Naive thymus-derived CD4-positive, alpha-beta T cell (primary cell): ENCODE data around the gene GRK6. TPM values are rescaled to one million over a fixed set of nuclear protein-coding genes. Genes with fewer than 3 reads are reported as not detected.

ENCODE experiments used
- ATAC-seq: fragments of 150-1000 bp; cut with Tn5 transposase; 2 replicates; pipeline ENCODE4 v1.10.0; 2021; ENCODE audit warnings: mild to moderate bottlenecking, moderate library complexity
- CTCF ChIA-PET: fragments of 350-600 bp; sonication (Branson Sonifier 250); formaldehyde crosslinking; loops from one replicate; lab custom pipeline; 2021; ENCODE audit warnings: antibody characterized with exemption; lab: Charles Lee
- POLR2A ChIA-PET: fragments of 350-600 bp; sonication (Branson Sonifier 250); formaldehyde crosslinking; loops from one replicate; lab custom pipeline; 2021; ENCODE audit warnings: antibody characterized with exemption, inconsistent platforms; lab: Charles Lee
- DNase-seq, 9 donors: peaks; one replicate each; pipeline versions ENCODE4 v3.0.0 to v3.0.0-alpha.2; 2020 to 2022; ENCODE audit warnings: mixed read lengths in 1 of 9
- H3K27ac ChIP-seq: one replicate; pipeline ENCODE4 v1.7.0; 2013; ENCODE audit warnings: mild to moderate bottlenecking, low read depth, low read length, moderate library complexity
- H3K27me3 ChIP-seq, 2 donors: one replicate each; pipeline ENCODE4 v1.7.0; 2013; ENCODE audit warnings: low read length in 2 of 2, mild to moderate bottlenecking in 2 of 2, moderate library complexity in 2 of 2; ENCODE audit not compliant: control insufficient read depth in 2 of 2, insufficient read depth in 2 of 2
- H3K36me3 ChIP-seq, 3 experiments: 1 replicate in 2 of 3; 2 replicates in 1 of 3; pipeline ENCODE4 v1.7.0; 2013; ENCODE audit warnings: low read length in 3 of 3, mild to moderate bottlenecking in 3 of 3, moderate library complexity in 1 of 3; ENCODE audit not compliant: insufficient read depth in 3 of 3, control insufficient read depth in 2 of 3
- H3K4me1 ChIP-seq, 2 donors: one replicate each; pipeline ENCODE4 v1.7.0; 2013; ENCODE audit warnings: low read length in 2 of 2, mild to moderate bottlenecking in 2 of 2, moderate library complexity in 1 of 2; ENCODE audit not compliant: control insufficient read depth in 2 of 2, insufficient read depth in 2 of 2
- H3K4me3 ChIP-seq: 2 replicates; pipeline ENCODE4 v1.7.0; 2013; ENCODE audit warnings: mild to moderate bottlenecking, low read length
- H3K9me3 ChIP-seq, 3 experiments: 1 replicate in 2 of 3; 2 replicates in 1 of 3; pipeline ENCODE4 v1.7.0; 2013; ENCODE audit warnings: low read length in 3 of 3; ENCODE audit not compliant: control insufficient read depth in 2 of 3
- H3K27ac Mint-ChIP-seq, 9 donors: one replicate each; pipeline ENCODE4 v1.8.0; 2020 to 2022; ENCODE audit warnings: mixed read lengths in 9 of 9, mild to moderate bottlenecking in 8 of 9, moderate library complexity in 5 of 9, inconsistent platforms in 2 of 9
- H3K27me3 Mint-ChIP-seq, 5 donors: one replicate each; pipeline ENCODE4 v1.8.0; 2021 to 2022; ENCODE audit warnings: mixed read lengths in 5 of 5, mild to moderate bottlenecking in 1 of 5
- H3K36me3 Mint-ChIP-seq, 5 donors: one replicate each; pipeline ENCODE4 v1.8.0; 2020 to 2022; ENCODE audit warnings: mixed read lengths in 5 of 5, mild to moderate bottlenecking in 3 of 5, inconsistent platforms in 1 of 5
- H3K4me1 Mint-ChIP-seq, 7 donors: one replicate each; pipeline ENCODE4 v1.8.0; 2020 to 2022; ENCODE audit warnings: mixed read lengths in 7 of 7, mild to moderate bottlenecking in 3 of 7, inconsistent platforms in 1 of 7
- H3K4me3 Mint-ChIP-seq, 10 donors: one replicate each; pipeline ENCODE4 v1.8.0; 2020 to 2022; ENCODE audit warnings: mild to moderate bottlenecking in 10 of 10, mixed read lengths in 10 of 10, moderate library complexity in 6 of 10, inconsistent platforms in 2 of 10
- H3K9me3 Mint-ChIP-seq, 11 donors: one replicate each; pipeline ENCODE4 v1.8.0; 2020 to 2022; ENCODE audit warnings: mixed read lengths in 11 of 11, mild to moderate bottlenecking in 4 of 11, inconsistent platforms in 1 of 11, moderate library complexity in 1 of 11
- intact Hi-C, 2 donors: fragments of 100-400 bp; cut with micrococcal nuclease; formaldehyde crosslinking; loops; one replicate each; pipeline ENCODE4 v1.15.1; 2023
- polyA plus RNA-seq, 2 donors: library from polyadenylated mRNA; unstranded; fragments of 300-500 nt; fragmentation: Illumina TruSeq; gene quantifications; one replicate each; pipeline ENCODE4 v1.2.3, GENCODE V29; 2021
- total RNA-seq, 6 experiments: library from RNA in 5 of 6; stranded (reverse) in 5 of 6; gene quantifications; 1 replicate in 5 of 6; 2 replicates in 1 of 6; pipeline ENCODE4 v1.2.3 and lab custom pipeline; 2021 to 2026

Gene GRK6
- total and polyA plus RNA-seq, 7 experiments from 2014 or later: 78.8 to 246 (median 200) TPM

- ATAC-seq: no peak
- peak overlapping the region in 1 of 9 donors; percentile 52 for H3K27ac Mint-ChIP-seq
- POLR2A ChIA-PET: no interaction called here
These were observed 43.5 kb downstream of the GRK6 start for GRCh38 chr5:177469750-177470525.

GRCh38 chr5:177470759-177471536 is 44.5 kb downstream of the GRK6 start:
- H3K9me3 Mint-ChIP-seq: no peaks in the 10 kb centered on the region
- Histone ChIP-seq H3K4me1 (peaks cover 9 to 24% of the 10 kb centered on the region in 2 donors), H3K4me3 (no peak overlapping the region), H3K36me3 (no peaks in the 10 kb centered on the region), H3K27ac (no peak overlapping the region), H3K27me3 (no peaks in the 10 kb centered on the region), H3K9me3 (no peaks in the 10 kb centered on the region)
- DNase-seq (no peak), ATAC-seq (no peak)
- peak overlapping the region in 2 of 10 donors; percentile 29 to 43 for H3K4me3 Mint-ChIP-seq
- ChIA-PET POLR2A (interaction anchor here (1.0 to 1.9 kb wide), 3 partner anchors 27 to 67 kb away, joined by 3 to 4 read pairs (median 4); no protein-coding TSS in a partner anchor), CTCF (interaction anchor here (0.5 to 1.6 kb wide), 3 partner anchors 16 to 89 kb away, joined by 3 to 5 read pairs (median 3); no protein-coding TSS in a partner anchor)
- H3K27ac Mint-ChIP-seq: peak overlapping the region in 1 of 9 donors; percentile 52
- peaks cover 19 to 32% (median 28%) of the 10 kb centered on the region in 7 donors for H3K4me1 Mint-ChIP-seq
- H3K27me3 Mint-ChIP-seq: peaks cover 0 to 9% (median 0%) of the 10 kb centered on the region in 5 donors
- H3K36me3 Mint-ChIP-seq: peaks cover 0 to under 1% (median 0%) of the 10 kb centered on the region in 5 donors
- intact Hi-C loops: no loop called here

More at GRCh38 chr5:177469750-177470525, 43.5 kb downstream of the GRK6 start:
- Histone ChIP-seq H3K4me3 (no peak overlapping the region), H3K4me1 (peaks cover 9 to 16% of the 10 kb centered on the region in 2 donors), H3K27me3 (no peaks in the 10 kb centered on the region), H3K27ac (no peak overlapping the region), H3K9me3 (no peaks in the 10 kb centered on the region), H3K36me3 (no peaks in the 10 kb centered on the region)
- CTCF ChIA-PET: interaction anchor here (0.5 to 0.7 kb wide), 2 partner anchors 86 to 88 kb away, joined by 3 read pairs; no protein-coding TSS in a partner anchor
- intact Hi-C loops: no loop called here
- Mint-ChIP-seq H3K36me3 (peaks cover 0 to 5% (median 0%) of the 10 kb centered on the region in 5 donors), H3K4me3 (peak overlapping the region in 1 of 10 donors; percentile 75), H3K4me1 (peaks cover 10 to 24% (median 18%) of the 10 kb centered on the region in 7 donors), H3K27me3 (peaks cover 0 to 9% (median 0%) of the 10 kb centered on the region in 5 donors), H3K9me3 (peaks cover 0 to 2% (median 0%) of the 10 kb centered on the region in 11 donors)
- DNase-seq: no peak

- H3K4me3 Mint-ChIP-seq: peak overlapping the region; percentile 18 to 86 (median 53)
- no peak overlapping the region for H3K4me3 ChIP-seq
- no peaks in the 10 kb centered on the region for H3K9me3 Mint-ChIP-seq
- POLR2A ChIA-PET: interaction anchor here (1.0 to 1.9 kb wide), 3 partner anchors 26 to 68 kb away, joined by 3 to 4 read pairs (median 4); no protein-coding TSS in a partner anchor
- ATAC-seq: peak; percentile 43
- CTCF ChIA-PET: interaction anchor here (0.6 to 1.6 kb wide), 4 partner anchors 15 to 81 kb away, joined by 3 to 9 read pairs (median 5); no protein-coding TSS in a partner anchor
- H3K36me3 Mint-ChIP-seq: no peaks in the 10 kb centered on the region
- peaks cover 9 to 24% of the 10 kb centered on the region in 2 donors for H3K4me1 ChIP-seq
- no peaks in the 10 kb centered on the region for H3K36me3 ChIP-seq
- H3K9me3 ChIP-seq: no peaks in the 10 kb centered on the region
- intact Hi-C loops: loop anchor here in 1 of 2 donors (2.0 kb wide), 1 partner anchor 25 kb away; the partner anchor contains the start of gene PDLIM7
- no peak overlapping the region for H3K27ac ChIP-seq
- no peak for DNase-seq
- peaks cover 0 to 9% (median 0%) of the 10 kb centered on the region in 5 donors for H3K27me3 Mint-ChIP-seq
- no peak overlapping the region for H3K27ac Mint-ChIP-seq
- H3K4me1 Mint-ChIP-seq: peaks cover 19 to 37% (median 35%) of the 10 kb centered on the region in 7 donors
- no peaks in the 10 kb centered on the region for H3K27me3 ChIP-seq
These were observed 45.3 kb downstream of the GRK6 start for GRCh38 chr5:177471610-177472356.

- H3K4me1 ChIP-seq: peaks cover 9 to 24% of the 10 kb centered on the region in 2 donors
- DNase-seq (peak in 3 of 9 donors; percentile 39 to 67 (median 43)), ATAC-seq (peak; percentile 61)
- Mint-ChIP-seq H3K27ac (no peak overlapping the region), H3K4me1 (peaks cover 19 to 39% (median 35%) of the 10 kb centered on the region in 7 donors), H3K4me3 (peak overlapping the region; percentile 50 to 86 (median 70)), H3K27me3 (peaks cover 0 to 9% (median 0%) of the 10 kb centered on the region in 5 donors), H3K36me3 (no peaks in the 10 kb centered on the region), H3K9me3 (no peaks in the 10 kb centered on the region)
- no peaks in the 10 kb centered on the region for H3K27me3 ChIP-seq
- peak overlapping the region; percentile 21 for H3K27ac ChIP-seq
- ChIA-PET CTCF (interaction anchor here (0.6 to 1.6 kb wide), 4 partner anchors 16 to 82 kb away, joined by 3 to 9 read pairs (median 5); no protein-coding TSS in a partner anchor), POLR2A (interaction anchor here (1.3 to 1.9 kb wide), 2 partner anchors 25 to 40 kb away, joined by 4 read pairs; no protein-coding TSS in a partner anchor)
- H3K36me3 ChIP-seq: no peaks in the 10 kb centered on the region
- peak overlapping the region; percentile 43 for H3K4me3 ChIP-seq
- H3K9me3 ChIP-seq: no peaks in the 10 kb centered on the region
- intact Hi-C loops: loop anchor here (1.0 to 2.0 kb wide), 2 partner anchors 24 to 25 kb away; partner anchors contain the start of gene PDLIM7 (in 2 of the 2)
These were observed 46.3 kb downstream of the GRK6 start for GRCh38 chr5:177472460-177473442.

- Mint-ChIP-seq H3K27me3 (peaks cover 0 to 9% (median 0%) of the 10 kb centered on the region in 5 donors), H3K27ac (peak within 1 kb of the TSS in 6 of 9 donors; percentile 59 to 84 (median 78)), H3K9me3 (no peaks in the 10 kb centered on the region), H3K4me1 (peaks cover 20 to 45% (median 37%) of the 10 kb centered on the region in 7 donors), H3K36me3 (no peaks in the 10 kb centered on the region), H3K4me3 (peak within 1 kb of the TSS; percentile 55 to 88 (median 82))
- DNase-seq (no peak), ATAC-seq (peak; percentile 49)
- H3K27me3 ChIP-seq: no peaks in the 10 kb centered on the region
- POLR2A ChIA-PET: no interaction called here
- H3K4me3 ChIP-seq: peak within 1 kb of the TSS; percentile 43
- intact Hi-C loops: loop anchor here (1.0 to 2.0 kb wide), 2 partner anchors 23 to 24 kb away; partner anchors contain the start of gene PDLIM7 (in 2 of the 2)
- CTCF ChIA-PET: interaction anchor here (0.6 kb wide), 1 partner anchor 28 kb away, joined by 3 read pairs; no protein-coding TSS in a partner anchor
- no peaks in the 10 kb centered on the region for H3K36me3 ChIP-seq
- H3K4me1 ChIP-seq: peaks cover 9 to 24% of the 10 kb centered on the region in 2 donors
- peak within 1 kb of the TSS; percentile 21 for H3K27ac ChIP-seq
- H3K9me3 ChIP-seq: no peaks in the 10 kb centered on the region
These were observed 47.0 kb downstream of the GRK6 start, which contains the start of gene DBN1 for GRCh38 chr5:177473443-177474001. Gene DBN1 (minus strand): TSS chr5:177473634. CDS start chr5:177473521, 113 bp downstream.
